Aortic smooth muscle cell (primary cell): ENCODE data around the gene TBR1. TPM values are rescaled to one million over a fixed set of nuclear protein-coding genes. Genes with fewer than 3 reads are reported as not detected.

ENCODE experiments used
- total RNA-seq: library from RNA; depleted of rRNA; stranded (reverse); fragments of >200 nt; gene quantifications from 2 replicates; pipeline ENCODE4 v1.2.3, GENCODE V29; 2014

TBR1 gene
- total RNA-seq, result under 0.01 TPM in 1 of 2 replicates, not detected in the other

GRCh38 chr2:161415987-161416707 lies at the start of gene TBR1:
Gene TBR1 (plus strand): TSS chr2:161416297. CDS start chr2:161416411, 114 bp downstream.

Other genes starting within 250 kb of the TBR1 start
- 73.2 and 86.0 TPM in 2 replicates for gene PSMD14, start 107.9 kb upstream of the TBR1 start, total RNA-seq
- gene SLC4A10, start 208.1 kb downstream of the TBR1 start, total RNA-seq, result not detected in 2 replicates